ENCODE results near the gene SON.

- TF ChIP-seq CTCF (IDR thresholded peaks at IDR 0.05): no peak
- no peak for TF ChIP-seq POLR2A (IDR thresholded peaks at IDR 0.05)
Observed at GRCh38 chr21:33561373-33561772, 18.5 kb downstream of the SON start.
